GM19238 (cell line): ENCODE results near the gene CSRP2.

Source experiments
- DNase-seq: peaks from one replicate; pipeline ENCODE4 v3.0.0; 2011; ENCODE audit warnings: low spot score; ENCODE audit not compliant: insufficient read length

CSRP2 gene

DNA sequence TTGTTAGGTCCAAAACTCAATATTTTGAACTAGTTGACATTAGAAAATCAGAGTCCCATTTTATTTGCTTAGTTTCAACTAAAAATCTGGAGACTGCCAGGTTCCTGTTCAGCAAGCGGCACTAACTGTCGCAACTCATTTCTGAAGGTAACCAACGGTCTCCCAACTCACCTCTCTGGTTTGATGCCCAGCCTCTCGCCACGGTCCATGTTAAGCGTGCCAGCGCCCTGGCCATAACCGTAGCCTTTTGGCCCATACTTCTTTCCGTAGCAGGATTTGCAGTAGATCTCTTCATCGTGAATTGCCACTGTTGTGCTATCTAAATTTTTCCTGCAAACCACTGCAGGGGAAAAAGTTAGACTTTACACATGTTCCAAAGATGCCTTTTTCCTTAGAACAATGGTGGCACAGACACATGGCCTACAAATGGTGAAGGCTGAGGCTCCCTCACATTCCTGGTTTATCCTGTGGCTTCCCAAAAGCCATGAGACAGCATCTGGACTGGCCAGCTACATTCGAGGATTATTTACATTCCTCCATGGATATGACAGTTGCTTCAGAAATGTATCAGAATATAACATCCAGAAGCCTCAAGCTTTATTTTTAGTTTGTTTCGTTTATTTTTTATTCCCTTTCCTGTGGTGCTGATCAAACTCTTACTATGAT, 15.7 kb downstream of the CSRP2 start:
- no peak for DNase-seq

DNA sequence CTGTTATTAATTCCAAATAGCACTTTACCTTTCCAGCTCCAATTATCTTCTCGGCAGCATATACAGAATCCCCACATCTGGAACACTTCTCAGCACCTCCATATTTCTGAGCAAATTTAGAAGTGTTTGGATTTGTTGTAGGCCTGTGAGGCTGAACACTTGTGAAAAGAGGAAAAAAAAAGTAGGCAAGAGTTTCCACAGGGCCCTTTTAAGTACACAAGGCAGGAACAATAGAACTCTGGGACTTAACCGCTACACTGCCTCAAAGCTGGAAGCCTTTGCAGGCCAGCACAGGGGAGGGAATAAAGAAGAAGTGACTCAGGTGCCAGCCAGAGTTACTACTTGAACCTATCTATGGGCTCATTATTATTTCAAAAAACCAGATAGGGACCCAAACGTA, 18.6 kb downstream of the CSRP2 start:
- DNase-seq: no peak

DNA sequence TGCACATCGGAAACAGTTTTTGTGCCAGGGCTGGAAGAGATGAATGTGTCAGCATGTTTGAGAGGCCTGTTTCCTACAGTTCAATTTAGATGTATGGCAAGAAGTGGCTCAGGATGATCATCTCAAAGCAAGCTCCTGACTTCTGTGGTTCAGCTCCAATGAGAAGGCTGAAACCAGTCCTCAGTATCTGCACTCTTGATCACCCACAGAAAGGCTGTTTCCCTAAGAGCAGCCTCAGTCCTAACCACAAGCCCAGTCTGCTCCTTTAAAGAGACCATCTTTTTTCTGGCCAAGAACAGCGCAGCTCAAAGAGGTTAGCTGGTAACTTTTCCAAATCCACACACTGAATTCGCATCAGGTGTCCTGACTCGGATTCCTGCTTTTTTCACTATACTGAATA, 19.2 kb downstream of the CSRP2 start:
- no peak for DNase-seq

DNA sequence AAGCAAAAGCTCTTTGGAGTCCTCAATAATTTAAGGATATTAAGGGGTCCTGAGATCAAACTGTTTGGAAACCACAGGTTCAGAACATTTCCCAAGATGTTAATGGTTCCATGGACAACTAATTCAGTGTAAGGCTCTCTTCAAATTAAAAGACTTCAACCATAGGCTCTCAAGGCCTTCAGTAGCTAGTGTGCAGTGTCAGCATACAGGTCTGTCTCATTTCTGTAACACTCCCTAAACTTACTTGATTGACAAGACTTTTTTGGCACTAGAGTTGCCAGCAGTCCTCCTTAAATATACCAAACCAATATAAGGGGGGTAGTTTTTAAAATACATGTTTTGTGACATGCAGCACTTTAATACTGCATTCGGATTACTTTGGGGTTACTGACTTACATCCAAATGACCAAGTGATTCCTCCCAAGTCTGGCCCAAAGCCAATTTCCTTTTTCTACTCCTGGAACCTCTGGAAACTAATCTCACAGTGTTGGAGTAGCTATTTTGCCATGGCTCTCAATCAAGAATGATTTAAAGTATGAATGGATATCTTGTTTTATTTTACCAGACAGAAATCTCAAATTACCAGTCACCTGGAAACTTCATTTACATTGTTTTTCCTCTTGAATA, 22.7 kb downstream of the CSRP2 start:
- no peak for DNase-seq

DNA sequence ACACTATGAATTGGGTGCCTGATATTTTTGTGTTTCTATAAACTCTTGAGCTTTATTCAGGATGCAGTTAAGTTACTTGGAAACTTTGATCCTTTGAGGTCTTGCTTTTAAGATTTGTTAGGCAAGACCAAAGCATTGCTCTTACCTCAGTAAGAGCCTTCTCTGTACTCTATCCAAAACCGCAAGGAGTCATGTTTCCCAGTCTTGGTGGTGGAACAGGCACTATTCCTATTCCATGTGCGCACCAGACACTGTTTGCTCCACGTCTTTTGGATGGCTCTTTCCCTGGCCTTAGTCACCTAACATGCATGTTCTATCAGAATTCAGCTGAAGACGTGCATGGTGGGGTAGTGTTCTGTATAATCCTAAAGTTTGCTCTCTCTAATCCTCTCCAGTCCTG, 23.5 kb downstream of the CSRP2 start:
- no peak for DNase-seq

DNA sequence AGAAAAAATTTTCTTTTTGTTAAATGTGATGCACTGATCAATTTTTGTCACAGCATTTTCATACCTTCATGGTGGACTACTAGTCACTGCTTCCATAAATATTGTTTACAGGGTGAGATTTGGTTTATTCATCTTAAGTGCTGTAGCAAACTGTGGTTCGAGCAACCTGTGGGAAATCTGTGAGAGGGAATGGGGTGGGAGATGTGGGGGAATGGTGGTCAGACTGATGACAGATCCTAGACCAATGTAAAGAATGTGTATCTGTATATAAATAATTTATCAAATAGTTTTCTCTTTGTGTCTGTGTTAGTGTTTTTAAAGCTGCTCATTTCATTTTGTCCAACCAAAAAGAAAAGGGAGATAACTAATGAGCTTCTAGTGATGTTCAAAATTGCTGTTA, 26.7 kb downstream of the CSRP2 start:
- no peak for DNase-seq

DNA sequence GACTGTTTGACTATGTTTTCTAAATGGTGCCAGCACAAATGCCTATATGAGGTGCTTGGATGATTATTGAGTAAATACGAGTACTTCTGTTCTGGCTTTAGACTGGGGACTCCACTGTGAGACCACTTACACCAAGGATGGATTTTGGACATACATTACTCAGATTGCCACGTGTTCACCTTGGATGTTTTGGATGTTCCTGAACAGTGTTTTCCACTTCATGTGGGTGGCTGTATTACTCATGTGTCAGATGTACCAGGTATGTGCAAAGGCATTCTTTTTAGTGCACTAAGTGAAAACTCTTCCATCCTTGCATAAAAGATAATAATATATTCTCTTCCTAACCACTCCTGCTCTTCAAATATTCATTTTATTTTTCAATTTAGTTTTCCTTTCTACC, 30.7 kb downstream of the CSRP2 start:
- no peak for DNase-seq

DNA sequence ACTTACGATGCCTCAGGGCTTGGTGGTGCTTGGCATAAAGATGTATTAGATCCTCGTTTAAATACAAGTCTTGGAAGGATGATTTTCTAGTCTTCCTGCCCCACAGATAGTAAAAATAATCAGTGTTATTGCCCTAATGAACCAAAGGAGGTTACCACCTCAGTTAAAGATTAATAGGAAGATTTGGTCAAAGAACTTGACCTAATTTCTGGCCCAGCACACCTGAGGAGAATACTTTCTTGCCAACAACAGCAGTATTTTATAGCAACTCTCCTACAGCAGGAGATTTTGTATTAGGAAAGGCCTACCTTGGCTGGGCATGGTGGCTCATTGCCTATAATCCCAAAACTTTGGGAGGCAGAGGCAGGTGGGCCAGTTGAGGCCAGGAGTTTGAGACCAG, 31.6 kb downstream of the CSRP2 start:
- no peak for DNase-seq

DNA sequence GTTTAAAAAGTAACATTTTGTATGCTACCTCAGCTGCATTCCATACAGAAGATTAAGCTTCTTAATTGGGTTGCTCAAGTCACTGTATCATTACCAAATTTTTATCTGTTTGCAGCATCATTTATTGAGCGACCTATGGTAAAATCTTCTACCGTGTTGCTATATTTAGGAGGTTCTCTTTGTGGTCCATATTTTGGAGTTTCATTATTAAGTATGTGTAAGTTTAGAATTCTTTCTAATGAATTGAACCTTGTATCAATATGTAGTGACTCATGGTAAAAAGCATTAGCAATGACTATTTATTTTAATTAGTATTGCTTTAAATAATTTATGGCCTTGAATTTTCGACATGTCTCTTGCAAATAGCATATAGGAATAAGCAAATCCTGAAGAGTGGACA, 42.2 kb downstream of the CSRP2 start:
- DNase-seq: no peak

DNA sequence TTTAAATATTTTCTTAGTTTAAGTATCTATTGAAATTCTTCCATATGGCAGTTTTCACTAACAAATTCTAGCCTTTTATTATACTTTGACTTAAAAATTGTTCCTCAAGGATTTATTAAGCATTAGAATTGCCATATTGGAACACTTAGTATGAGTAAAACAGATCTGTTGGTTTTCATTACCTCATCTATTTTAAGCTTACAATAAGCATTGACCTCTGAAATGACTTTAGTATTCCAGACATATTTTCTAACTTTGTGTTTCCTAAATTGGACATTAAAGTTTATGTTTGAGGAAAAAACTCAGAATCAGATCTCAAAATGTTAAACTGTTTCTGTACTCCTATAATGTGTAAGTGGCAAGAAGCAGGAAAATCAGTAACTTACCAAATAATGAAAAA, 48.4 kb downstream of the CSRP2 start:
- DNase-seq: no peak

DNA sequence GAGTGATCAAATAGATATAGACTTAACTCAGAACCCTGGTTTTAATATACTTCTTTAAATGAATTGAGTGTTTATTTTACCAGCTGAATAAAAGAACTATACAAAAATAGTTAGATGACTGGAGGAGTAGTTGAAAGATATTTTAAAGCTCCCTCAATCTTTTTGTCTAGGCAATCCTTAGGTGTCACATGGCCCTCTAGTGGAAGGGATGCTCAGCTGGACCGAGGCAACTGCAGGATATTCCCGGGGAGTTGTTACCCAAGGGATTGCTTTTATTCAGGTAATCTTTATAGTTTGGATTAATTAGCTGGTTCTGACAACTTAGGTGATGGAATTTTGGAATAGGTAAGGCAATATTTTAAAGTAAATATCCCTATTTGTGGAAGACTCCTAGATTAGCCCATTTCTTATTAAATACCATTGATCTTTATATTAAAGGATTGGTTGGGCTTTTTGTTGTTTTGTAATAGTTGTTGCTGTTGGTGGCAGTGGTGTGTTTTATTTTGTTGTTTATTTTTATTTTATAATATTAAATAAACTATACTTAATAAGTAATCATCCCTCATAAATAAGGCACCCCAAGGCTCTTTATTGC, 57.8 kb downstream of the CSRP2 start:
- no peak for DNase-seq

DNA sequence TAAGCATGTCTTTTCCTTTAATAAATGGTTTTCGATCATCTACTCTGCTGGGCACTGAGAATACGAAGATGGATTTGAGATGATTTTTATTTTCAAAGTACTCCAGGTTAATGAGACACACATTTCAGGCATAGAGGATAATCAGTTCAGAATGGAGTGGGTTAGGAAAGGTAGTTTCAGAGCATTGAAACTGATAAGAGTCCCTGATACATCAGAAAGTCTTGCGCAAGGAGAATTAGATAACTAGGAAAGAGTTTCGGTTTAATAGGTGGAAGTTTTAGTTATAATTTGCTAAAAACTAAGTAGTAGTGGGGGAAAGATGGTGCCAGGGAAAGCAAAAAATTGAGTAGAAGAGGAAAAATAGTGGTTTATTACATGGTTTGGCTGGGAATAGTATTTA, 64.8 kb downstream of the CSRP2 start:
- no peak for DNase-seq

DNA sequence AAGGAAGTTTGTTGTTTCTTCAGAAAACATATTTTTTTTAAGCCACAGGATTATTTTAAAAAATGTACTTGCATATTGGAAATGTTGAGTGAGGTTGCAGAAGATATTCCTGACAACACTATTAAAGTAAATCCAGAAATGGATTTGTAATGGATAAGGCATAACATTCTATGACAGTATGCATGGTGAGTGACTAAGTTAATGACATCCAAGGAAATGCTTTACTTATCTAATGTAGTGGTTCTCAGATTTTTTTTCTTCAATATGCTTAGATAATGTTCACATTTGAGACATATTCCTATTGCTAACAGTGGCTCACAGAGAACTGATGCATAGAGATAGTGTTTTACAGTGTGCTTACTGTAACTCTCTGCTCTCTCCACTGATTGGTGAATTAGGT, 65.6 kb downstream of the CSRP2 start:
- DNase-seq: no peak

DNA sequence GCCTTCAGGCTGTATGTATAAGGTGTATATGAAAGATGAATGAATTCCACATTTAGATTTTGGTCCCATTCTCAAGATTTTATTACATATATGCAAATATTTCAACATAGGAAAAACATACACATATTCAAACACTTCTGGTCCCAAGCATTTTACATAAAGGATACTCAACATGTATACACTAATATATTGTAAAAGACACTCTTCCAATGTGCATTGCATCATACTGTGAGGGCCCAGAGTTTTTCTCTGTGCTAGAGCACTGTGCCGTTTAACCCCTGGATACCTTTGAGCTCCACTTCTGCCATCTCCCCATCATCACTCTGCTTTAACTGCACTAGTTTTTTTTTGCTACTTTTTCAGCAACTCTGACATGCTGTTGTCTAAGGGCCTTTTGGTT, 66.8 kb downstream of the CSRP2 start:
- DNase-seq: no peak

DNA sequence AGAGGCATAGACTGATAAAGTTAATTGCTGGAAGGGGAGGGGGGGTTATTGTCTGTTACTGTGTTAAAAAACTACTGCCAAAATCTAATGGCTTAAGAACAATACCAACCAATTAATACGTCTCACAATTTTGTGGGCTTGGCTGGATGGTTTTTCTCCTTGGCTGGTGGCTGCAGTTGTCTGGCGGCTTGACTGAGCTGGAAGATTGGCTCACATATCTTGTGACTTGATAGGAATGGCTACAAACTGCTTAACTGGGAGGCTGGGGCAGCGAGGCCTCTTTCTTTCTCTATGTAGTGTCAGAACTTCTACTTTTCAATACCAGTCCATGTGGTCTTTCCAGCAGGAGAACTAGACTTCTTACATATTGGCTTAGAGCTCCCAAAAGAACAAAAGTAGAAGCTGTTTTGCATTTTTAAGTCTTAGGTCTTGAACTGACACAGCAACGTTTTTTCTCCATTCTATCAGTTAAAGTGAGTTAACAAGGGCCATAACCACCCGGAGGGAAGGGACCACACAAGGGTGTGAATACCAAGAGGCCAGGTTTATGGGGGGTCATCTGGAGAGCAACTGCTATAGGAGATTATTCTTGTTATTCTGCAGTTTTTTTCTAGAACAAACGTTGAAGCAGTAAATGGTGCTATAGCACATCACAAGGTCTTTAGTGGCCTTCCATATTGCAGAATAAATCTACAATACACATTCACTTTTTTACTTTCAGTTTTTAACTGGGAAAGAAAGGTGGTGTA, 68.0 kb downstream of the CSRP2 start:
- DNase-seq: no peak
